Stimulated activated memory B cell treated with anti-CD40 and anti-IgM and Interleukin-4, amounts not matched to agents 10 μg/mL and 1 μg/mL and 100 μg/mL, for 72 hours (primary cell): Measurements from ENCODE around the gene TBC1D17.
"Not testable (repeated sequence)": the region's sequence is repeated elsewhere in the genome, so short reads cannot be mapped to it uniquely, and the experiment has no call there.

Experiments used
- ATAC-seq: fragments of 150-1000 bp; cut with Tn5 transposase; 2 replicates; pipeline ENCODE4 v1.10.0; 2021
- H3K27ac Mint-ChIP-seq: one replicate; pipeline ENCODE4 v1.8.0; 2022; ENCODE audit warnings: mild to moderate bottlenecking, mixed read lengths
- H3K27me3 Mint-ChIP-seq: one replicate; pipeline ENCODE4 v1.8.0; 2022; ENCODE audit warnings: mixed read lengths
- H3K36me3 Mint-ChIP-seq: one replicate; pipeline ENCODE4 v1.8.0; 2022; ENCODE audit warnings: mixed read lengths
- H3K4me1 Mint-ChIP-seq: one replicate; pipeline ENCODE4 v1.8.0; 2022; ENCODE audit warnings: mixed read lengths
- H3K4me3 Mint-ChIP-seq: one replicate; pipeline ENCODE4 v1.8.0; 2022; ENCODE audit warnings: mild to moderate bottlenecking, moderate library complexity, mixed read lengths
- H3K9me3 Mint-ChIP-seq: one replicate; pipeline ENCODE4 v1.8.0; 2022; ENCODE audit warnings: mixed read lengths

Gene TBC1D17

DNA sequence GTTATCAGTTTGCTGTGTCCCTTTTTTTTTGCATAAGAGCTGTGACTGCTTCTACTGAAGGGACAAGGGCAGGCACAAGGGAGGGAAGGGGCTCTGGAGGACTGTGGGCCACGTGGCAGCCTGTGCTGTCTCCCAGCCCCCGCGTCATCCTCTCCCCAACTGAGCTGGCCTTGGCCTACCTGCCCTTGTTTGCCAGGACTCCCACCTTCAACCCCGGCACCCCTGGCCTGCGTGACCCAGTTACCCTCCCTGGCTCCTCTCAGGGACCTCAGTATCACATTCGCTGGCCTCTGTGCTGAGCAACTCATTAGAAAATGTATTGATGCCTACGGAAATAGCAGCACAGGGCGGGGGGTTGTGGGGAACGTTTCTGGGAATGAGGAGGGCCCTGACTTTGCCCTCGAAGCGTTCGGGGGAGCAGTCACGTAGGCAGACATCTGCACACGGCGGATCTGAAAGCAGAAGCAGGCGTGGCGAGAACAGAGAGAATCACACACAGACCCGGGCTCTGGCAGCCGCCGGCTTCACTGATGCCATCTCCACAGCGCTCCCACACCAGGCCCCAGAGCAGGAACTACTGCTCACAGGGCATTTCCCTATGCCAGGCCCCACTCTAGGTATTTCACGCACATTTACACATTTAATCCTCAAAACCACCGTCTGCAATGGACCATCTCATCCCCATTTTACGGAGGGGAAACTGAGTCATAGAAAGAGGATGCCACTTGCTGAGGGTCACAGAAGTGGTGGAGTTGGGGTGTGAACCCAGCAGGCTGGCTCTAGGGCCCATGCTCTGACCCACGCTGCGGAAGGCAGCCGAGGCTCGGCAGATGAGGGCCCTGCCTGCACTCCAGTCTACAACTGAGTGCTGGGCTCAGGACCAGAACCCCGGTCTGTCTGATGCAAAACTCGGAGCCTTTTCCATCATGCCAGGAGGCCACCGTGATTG is 45.8 kb downstream of the TBC1D17 start:
- ATAC-seq, result peak; percentile 57
- no peaks in the 10 kb centered on the region for H3K9me3 Mint-ChIP-seq
- peaks cover 87% of the 10 kb centered on the region for H3K4me1 Mint-ChIP-seq
- H3K36me3 Mint-ChIP-seq, result peaks cover 66% of the 10 kb centered on the region
- H3K27ac Mint-ChIP-seq, result peak overlapping the region; percentile 89
- H3K27me3 Mint-ChIP-seq, result no peaks in the 10 kb centered on the region
- peak overlapping the region; percentile 79 for H3K4me3 Mint-ChIP-seq

DNA sequence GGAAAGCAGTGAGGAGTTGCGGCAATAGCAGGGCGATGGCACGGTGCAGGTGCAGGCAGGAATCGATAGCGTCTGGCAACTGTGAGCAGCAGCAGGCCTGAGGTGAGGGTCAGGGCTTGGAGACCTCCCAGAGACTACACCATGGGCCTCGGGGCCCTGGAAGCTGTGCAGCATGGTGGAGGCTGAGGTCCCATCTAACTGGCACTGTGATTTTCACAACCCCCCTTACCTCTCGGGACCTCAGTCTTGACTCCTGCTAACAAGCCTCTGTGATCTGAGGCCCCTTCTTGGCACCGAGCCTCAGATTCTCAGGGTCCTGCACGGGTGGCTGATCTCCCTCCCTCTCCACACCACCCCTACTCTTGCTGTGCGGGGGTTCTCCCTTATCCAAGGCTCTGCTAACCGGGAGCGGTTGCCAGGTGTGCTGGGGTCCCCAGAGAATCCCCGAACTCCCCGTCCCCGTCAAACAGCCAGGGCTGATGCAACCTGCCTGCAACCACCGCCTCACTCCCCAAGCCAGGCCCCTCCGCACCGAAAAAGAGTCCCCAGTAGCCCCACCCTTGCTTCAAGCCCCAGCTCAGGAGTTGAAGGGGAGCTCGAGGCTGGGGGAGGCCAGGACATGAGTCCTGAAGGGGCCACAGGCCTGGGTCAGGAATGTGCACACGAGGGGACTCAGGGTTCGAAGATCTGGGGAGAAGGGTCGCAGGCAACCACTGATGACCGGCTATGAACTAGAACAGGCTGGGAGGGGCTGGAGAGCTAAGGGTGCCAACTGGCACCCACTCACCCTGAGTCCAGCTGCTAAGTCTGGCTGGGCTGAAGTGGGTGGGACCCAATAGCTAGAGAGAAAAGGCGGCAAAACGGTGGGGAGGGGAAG is 46.7 kb downstream of the TBC1D17 start:
- H3K36me3 Mint-ChIP-seq, result peaks cover 65% of the 10 kb centered on the region
- peak overlapping the region; percentile 79 for H3K4me3 Mint-ChIP-seq
- H3K4me1 Mint-ChIP-seq, result peaks cover 80% of the 10 kb centered on the region
- ATAC-seq, result peak; percentile 3
- H3K27ac Mint-ChIP-seq, result peak overlapping the region; percentile 89
- H3K9me3 Mint-ChIP-seq, result no peaks in the 10 kb centered on the region
- no peaks in the 10 kb centered on the region for H3K27me3 Mint-ChIP-seq

DNA sequence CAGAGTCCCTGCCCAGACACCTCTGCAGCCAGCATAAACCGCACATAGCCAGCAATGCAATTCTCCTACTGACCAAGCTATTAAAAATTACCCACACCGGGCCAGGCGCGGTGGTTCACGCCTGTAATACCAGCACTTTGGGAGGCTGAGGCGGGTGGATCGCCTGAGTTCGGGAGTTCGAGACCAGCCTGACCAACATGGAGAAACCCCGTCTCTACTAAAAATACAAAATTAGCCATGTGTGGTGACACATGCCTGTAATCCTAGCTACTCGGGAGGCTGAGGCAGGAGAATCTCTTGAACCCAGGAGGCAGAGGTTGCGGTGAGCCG is 47.3 kb downstream of the TBC1D17 start:
- H3K27me3 Mint-ChIP-seq, H3K9me3 Mint-ChIP-seq, ATAC-seq: not testable (repeated sequence)
- peaks cover 77% of the 10 kb centered on the region for H3K4me1 Mint-ChIP-seq
- peak overlapping the region; percentile 89 for H3K27ac Mint-ChIP-seq
- peak overlapping the region; percentile 79 for H3K4me3 Mint-ChIP-seq
- peaks cover 65% of the 10 kb centered on the region for H3K36me3 Mint-ChIP-seq

- no peak for ATAC-seq
- H3K27me3 Mint-ChIP-seq, result no peaks in the 10 kb centered on the region
- H3K27ac Mint-ChIP-seq, result peak overlapping the region; percentile 89
- peak overlapping the region; percentile 79 for H3K4me3 Mint-ChIP-seq
- peaks cover 77% of the 10 kb centered on the region for H3K4me1 Mint-ChIP-seq
- H3K36me3 Mint-ChIP-seq, result peaks cover 68% of the 10 kb centered on the region
- H3K9me3 Mint-ChIP-seq, result peaks cover 5% of the 10 kb centered on the region
These were observed 48.0 kb downstream of the TBC1D17 start for GRCh38 chr19:49925486-49925885.

DNA sequence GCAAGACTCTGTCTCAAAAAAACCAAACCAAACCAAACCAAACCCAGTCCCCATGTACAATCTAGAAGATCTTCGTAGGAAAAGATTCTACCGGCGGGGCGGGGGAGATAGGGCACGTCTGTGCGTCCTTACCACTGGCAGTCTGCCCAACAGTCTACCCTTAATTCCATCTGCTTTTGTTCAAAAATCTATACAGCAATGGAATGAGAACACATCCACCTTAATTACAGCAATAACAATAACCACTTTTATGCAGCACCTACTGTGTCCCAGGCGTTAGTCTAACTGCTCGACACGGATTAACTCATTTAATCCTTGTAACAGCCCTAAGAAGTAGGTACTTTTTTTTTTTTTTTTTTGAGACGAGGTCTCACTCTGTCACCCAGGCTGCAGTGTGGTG is 49.0 kb downstream of the TBC1D17 start:
- Mint-ChIP-seq H3K9me3 (peaks cover 5% of the 10 kb centered on the region), H3K4me3 (peak overlapping the region; percentile 49), H3K36me3 (peaks cover 68% of the 10 kb centered on the region), H3K4me1 (peaks cover 77% of the 10 kb centered on the region), H3K27ac (no peak overlapping the region), H3K27me3 (no peaks in the 10 kb centered on the region)
- no peak for ATAC-seq

- no peak for ATAC-seq
- Mint-ChIP-seq H3K9me3 (peaks cover 8% of the 10 kb centered on the region), H3K27ac (peak overlapping the region; percentile 95), H3K4me3 (peak overlapping the region; percentile 90), H3K27me3 (no peaks in the 10 kb centered on the region), H3K36me3 (peaks cover 72% of the 10 kb centered on the region), H3K4me1 (peaks cover 74% of the 10 kb centered on the region)
These were observed 50.2 kb downstream of the TBC1D17 start for GRCh38 chr19:49927526-49928264.

- H3K36me3 Mint-ChIP-seq, result peaks cover 75% of the 10 kb centered on the region
- H3K4me1 Mint-ChIP-seq, result peaks cover 67% of the 10 kb centered on the region
- no peaks in the 10 kb centered on the region for H3K27me3 Mint-ChIP-seq
- peak within 1 kb of the TSS; percentile 90 for H3K4me3 Mint-ChIP-seq
- H3K27ac Mint-ChIP-seq, result peak within 1 kb of the TSS; percentile 95
- ATAC-seq, result peak; percentile 79
- H3K9me3 Mint-ChIP-seq, result peaks cover 8% of the 10 kb centered on the region
These were observed 51.7 kb downstream of the TBC1D17 start, which contains the start of the genes ATF5 and NUP62 for GRCh38 chr19:49929121-49929610. ATF5 (plus strand) TSS chr19:49929205; CDS start chr19:49930851, 1,646 bp downstream. NUP62 (minus strand) TSS chr19:49929504; CDS start chr19:49909807, 19,697 bp downstream.

- H3K4me3 Mint-ChIP-seq, result peak overlapping the region; percentile 90
- H3K4me1 Mint-ChIP-seq, result peaks cover 60% of the 10 kb centered on the region
- ATAC-seq, result peak; percentile 94
- H3K27ac Mint-ChIP-seq, result peak overlapping the region; percentile 95
- peaks cover 8% of the 10 kb centered on the region for H3K9me3 Mint-ChIP-seq
- no peaks in the 10 kb centered on the region for H3K27me3 Mint-ChIP-seq
- peaks cover 69% of the 10 kb centered on the region for H3K36me3 Mint-ChIP-seq
These were observed 52.3 kb downstream of the TBC1D17 start for GRCh38 chr19:49929611-49930482.

GRCh38 chr19:49930483-49931011 is 53.0 kb downstream of the TBC1D17 start:
- Mint-ChIP-seq H3K36me3 (peaks cover 65% of the 10 kb centered on the region), H3K4me3 (peak overlapping the region; percentile 90), H3K27ac (peak overlapping the region; percentile 95), H3K27me3 (no peaks in the 10 kb centered on the region), H3K4me1 (peaks cover 53% of the 10 kb centered on the region), H3K9me3 (peaks cover 8% of the 10 kb centered on the region)
- ATAC-seq, result no peak

DNA sequence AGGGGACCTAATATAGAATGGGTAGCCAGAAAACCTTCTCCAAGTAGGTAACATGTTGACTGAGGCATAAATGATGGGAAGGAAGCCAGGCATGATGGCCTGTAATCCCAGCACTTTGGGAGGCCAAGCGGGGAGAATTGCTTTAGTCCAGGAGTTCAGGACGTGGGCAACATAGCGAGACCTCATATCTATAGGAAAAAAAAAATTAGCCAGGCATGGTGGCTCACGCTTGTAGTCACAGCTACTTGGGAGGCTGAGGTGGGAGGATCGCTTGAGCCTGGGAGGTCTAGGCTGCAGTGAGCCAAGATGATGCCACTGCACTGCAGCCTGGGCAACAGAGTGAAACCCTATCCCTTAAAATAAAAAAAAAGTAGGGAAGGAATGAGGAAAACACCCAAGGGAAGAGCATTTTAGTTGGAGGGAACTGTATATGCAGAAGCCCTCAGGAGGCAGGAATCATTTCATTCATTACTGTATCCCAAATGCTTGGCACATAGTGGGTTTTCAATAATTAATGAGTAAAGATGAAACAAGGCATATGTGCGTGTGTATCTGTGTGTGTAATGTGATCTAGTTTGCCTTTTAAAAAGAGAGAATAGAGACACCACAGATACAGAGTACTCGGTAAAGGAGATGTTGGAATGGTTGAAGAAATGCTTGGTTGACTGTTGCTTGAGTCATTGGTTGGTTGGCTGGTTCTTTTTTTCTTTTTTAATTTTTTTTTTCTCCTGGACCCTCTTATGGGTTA is 54.0 kb downstream of the TBC1D17 start:
- H3K4me3 Mint-ChIP-seq, result peak overlapping the region; percentile 90

DNA sequence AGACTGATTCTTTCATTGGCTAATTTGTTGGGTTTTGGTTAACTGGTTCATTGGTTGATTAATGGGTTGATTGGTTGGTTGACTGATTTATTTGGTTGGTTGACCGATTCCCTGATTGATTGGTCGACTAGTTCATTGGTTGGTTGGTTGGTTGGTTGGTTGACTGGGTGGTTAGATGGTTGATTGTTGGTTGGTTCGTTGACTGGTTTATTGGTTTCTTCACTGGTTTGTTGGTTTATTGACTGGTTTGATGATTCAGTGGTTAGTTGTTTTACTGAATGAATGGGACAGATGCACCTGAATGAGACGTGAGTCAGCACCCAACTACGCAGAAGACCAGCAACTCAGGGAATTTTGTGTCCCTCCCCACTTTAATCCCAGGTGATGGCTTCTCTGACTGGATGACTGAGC is 54.5 kb downstream of the TBC1D17 start:
- ATAC-seq, result no peak
- H3K27ac Mint-ChIP-seq, result no peak overlapping the region
- H3K36me3 Mint-ChIP-seq, result peaks cover 59% of the 10 kb centered on the region
- no peaks in the 10 kb centered on the region for H3K27me3 Mint-ChIP-seq
- peaks cover 48% of the 10 kb centered on the region for H3K4me1 Mint-ChIP-seq
- H3K9me3 Mint-ChIP-seq, result peaks cover 8% of the 10 kb centered on the region
- peak overlapping the region; percentile 22 for H3K4me3 Mint-ChIP-seq

More for the DNA sequence above, 54.0 kb downstream of the TBC1D17 start:
- H3K27ac Mint-ChIP-seq, result no peak overlapping the region
- H3K36me3 Mint-ChIP-seq, result peaks cover 62% of the 10 kb centered on the region
- no peaks in the 10 kb centered on the region for H3K27me3 Mint-ChIP-seq
- H3K9me3 Mint-ChIP-seq, result peaks cover 8% of the 10 kb centered on the region
- no peak for ATAC-seq
- peaks cover 48% of the 10 kb centered on the region for H3K4me1 Mint-ChIP-seq

DNA sequence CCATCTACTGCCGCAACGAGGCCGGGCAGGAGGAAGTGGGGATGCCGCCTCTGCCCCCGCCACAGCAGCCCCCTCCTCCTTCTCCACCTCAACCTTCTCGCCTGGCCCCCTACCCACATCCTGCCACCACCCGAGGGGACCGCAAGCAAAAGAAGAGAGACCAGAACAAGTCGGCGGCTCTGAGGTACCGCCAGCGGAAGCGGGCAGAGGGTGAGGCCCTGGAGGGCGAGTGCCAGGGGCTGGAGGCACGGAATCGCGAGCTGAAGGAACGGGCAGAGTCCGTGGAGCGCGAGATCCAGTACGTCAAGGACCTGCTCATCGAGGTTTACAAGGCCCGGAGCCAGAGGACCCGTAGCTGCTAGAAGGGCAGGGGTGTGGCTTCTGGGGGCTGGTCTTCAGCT is 55.2 kb downstream of the TBC1D17 start:
- ATAC-seq, result no peak

GRCh38 chr19:49933643-49934042 is 56.1 kb downstream of the TBC1D17 start:
- Mint-ChIP-seq H3K4me1 (peaks cover 46% of the 10 kb centered on the region), H3K4me3 (no peak overlapping the region), H3K27ac (peak overlapping the region; percentile 7), H3K9me3 (peaks cover 8% of the 10 kb centered on the region), H3K36me3 (peaks cover 50% of the 10 kb centered on the region), H3K27me3 (no peaks in the 10 kb centered on the region)
- ATAC-seq, result no peak

More for the DNA sequence above, 55.2 kb downstream of the TBC1D17 start:
- H3K4me3 Mint-ChIP-seq, result no peak overlapping the region
- peaks cover 8% of the 10 kb centered on the region for H3K9me3 Mint-ChIP-seq
- H3K27ac Mint-ChIP-seq, result no peak overlapping the region
- no peaks in the 10 kb centered on the region for H3K27me3 Mint-ChIP-seq
- H3K4me1 Mint-ChIP-seq, result peaks cover 49% of the 10 kb centered on the region
- H3K36me3 Mint-ChIP-seq, result peaks cover 53% of the 10 kb centered on the region
